Measurements from ENCODE around the gene USP9X. TPM values are rescaled to one million over a fixed set of nuclear protein-coding genes. Genes with fewer than 3 reads are reported as not detected.
"Not testable (repeated sequence)": the region's sequence is repeated elsewhere in the genome, so short reads cannot be mapped to it uniquely, and the experiment has no call there.

Gene USP9X
- total RNA-seq, 1 donor from 2014 or later, result 45.5 TPM

DNA sequence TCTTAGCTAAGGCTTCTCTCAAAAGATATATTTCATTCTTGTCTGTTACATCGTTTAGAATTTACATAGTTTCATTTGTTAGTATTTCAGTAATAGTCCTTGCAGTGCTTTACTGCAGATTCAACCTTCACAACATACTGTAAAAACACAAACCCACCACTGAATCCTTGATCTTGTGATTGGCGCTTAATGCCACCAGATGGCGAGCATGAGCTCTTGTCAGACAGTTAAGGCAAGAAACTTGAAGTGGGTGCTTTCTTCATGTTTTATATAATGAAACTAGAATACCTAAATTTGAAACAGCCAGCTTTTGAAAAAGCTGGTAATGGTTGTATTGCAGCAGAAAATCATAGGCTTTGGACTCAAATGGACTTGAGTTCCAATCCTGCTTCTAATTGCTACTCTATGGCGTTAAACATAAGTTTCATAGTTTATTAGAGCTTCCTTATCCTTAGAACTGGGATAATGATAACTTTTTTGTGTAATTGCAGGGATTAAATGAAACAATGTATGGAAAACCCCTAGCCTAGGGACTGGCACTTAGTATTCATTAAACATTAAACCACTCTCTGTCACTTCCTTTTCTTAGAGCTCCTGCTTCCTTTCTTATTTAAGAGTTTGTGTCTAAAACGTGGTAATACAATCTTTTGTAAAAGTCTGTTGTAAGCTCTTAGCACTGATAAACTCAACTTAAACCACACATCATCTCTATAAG is 95.1 kb downstream of the USP9X start:
- intact Hi-C loops (cut with micrococcal nuclease), result loop anchor here (1.0 to 10.0 kb wide), 9 partner anchors 57 to 554 kb away; partner anchors contain the start of gene DDX3X

- intact Hi-C loops (cut with micrococcal nuclease), result loop anchor here (5.0 to 10.0 kb wide), 6 partner anchors 53 to 550 kb away; partner anchors contain the start of gene DDX3X
These were observed 99.1 kb downstream of the USP9X start for GRCh38 chrX:41184312-41184711.

DNA sequence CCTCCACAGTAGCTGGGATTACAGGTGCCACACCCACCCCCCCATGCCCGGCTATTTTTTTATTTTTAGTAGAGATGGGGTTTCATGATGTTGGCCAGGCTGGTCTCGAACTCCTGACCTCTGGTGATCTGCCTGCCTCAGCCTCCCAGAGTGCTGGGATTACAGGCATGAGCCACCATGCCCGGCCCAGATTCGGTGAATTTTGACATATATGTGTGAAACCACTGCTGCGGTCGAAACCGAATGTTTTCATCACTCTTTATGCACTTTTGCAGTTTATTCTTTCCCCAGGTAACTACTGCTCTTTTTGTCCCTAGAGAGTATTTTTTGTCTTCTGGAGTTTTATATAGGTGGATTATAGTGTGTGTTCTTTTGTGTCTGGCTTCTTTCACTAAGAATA is 101.7 kb downstream of the USP9X start:
- intact Hi-C loops (cut with micrococcal nuclease), result loop anchor here (10.0 kb wide), 1 partner anchor 548 kb away; no protein-coding TSS in a partner anchor

- intact Hi-C loops (cut with micrococcal nuclease), result loop anchor here (10.0 kb wide), 1 partner anchor 546 kb away; no protein-coding TSS in a partner anchor
These were observed 103.9 kb downstream of the USP9X start for GRCh38 chrX:41189156-41189555.

DNA sequence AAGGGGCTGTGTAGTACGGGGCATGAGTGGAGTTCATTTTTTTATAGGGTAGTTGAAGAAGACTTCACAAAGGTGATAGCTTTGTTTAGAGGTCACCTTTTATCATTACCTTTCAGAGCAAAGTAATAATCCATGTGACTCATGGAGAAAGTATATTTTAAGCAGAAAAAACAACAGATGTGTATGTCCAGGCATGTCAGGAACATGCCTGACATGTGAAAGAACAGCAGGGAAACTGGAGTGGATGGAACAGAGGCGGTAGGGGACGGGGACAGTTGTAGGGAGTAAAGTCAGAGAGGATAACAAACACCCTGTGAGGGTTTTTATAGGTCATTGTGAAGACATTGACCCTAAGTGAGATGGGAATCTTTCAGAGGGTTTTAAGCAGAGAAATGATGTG is 107.6 kb downstream of the USP9X start:
- intact Hi-C loops (cut with micrococcal nuclease), result no loop called here

- intact Hi-C loops (cut with micrococcal nuclease), result no loop called here
These were observed 113.2 kb downstream of the USP9X start for GRCh38 chrX:41198410-41198809.

DNA sequence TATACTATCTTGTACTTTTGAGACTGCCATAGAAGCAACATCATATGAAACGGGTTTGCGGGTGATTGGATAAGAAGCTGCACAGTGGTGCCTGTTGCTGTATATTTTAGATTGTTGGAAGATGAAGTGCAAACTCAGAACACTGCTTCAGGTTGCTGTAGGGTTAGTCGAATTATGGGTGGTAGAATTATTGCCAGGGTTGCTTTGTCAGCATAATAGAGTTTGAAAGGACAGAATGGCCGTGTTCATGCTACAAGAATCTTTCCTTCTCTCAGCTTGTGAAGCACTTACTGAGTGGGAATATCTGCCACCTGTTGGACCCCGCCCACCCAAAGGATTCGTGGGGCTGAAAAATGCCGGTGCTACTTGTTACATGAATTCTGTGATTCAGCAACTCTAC is 115.5 kb downstream of the USP9X start:
- intact Hi-C loops (cut with micrococcal nuclease), result no loop called here

DNA sequence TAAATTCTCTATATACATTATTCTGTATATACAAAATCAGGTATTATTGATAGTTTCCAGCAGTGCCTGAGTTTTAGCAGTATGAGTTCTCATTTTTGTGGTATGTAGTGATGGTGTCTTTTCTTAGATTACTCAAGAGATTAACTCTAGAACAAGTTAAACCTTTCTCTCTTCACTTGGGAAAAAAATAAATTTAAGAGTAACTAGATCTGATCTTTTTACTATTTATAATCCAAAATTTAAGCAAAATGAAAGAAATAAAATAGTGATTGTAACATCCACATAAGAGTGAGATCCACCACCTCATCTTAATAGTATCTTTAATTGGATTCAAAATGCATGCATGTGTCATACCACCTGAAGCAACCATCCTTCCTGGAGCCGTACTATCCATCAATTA is 124.6 kb downstream of the USP9X start:
- intact Hi-C loops (cut with micrococcal nuclease), result no loop called here

DNA sequence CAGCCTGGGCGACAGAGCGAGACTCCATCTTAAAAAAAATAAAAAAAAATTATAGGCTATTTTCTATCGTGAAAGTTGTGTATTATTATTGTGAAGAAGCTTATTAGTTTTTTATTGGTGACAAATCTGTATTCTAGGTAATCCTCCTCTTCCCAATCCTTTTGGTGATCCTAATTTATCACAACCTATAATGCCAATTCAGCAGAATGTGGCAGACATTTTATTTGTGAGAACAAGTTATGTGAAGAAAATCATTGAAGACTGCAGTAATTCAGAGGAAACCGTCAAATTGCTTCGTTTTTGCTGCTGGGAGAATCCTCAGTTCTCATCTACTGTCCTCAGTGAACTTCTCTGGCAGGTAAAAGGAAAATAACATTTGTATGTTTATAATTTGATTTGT is 139.4 kb downstream of the USP9X start:
- intact Hi-C loops (cut with micrococcal nuclease), result no loop called here

DNA sequence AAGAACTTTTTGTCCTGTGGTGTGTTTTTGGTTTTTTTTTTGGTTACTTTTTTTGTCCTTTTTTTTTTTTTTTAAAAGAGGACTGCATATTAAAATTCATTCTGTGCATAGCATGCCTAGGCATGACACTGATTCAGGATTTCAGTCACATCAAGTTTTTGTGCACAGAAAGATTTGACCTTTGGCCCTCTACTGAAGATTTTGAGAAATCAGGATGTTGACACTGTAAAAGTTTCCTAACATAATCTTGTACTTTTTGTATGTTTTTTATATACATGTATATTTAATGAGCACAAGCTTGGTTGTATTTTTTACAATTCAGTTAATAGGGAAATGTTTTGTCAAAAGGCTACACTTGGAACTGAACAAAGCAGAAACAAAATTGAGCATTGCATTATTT is 148.7 kb downstream of the USP9X start:
- intact Hi-C loops (cut with micrococcal nuclease), result no loop called here

GRCh38 chrX:41234471-41234870 is 149.2 kb downstream of the USP9X start:
- intact Hi-C loops (cut with micrococcal nuclease), result not testable (repeated sequence)

- intact Hi-C loops (cut with micrococcal nuclease), result loop anchor here (5.0 kb wide), 1 partner anchor 53 kb away; no protein-coding TSS in a partner anchor
These were observed 149.7 kb downstream of the USP9X start for GRCh38 chrX:41234962-41235361.

DNA sequence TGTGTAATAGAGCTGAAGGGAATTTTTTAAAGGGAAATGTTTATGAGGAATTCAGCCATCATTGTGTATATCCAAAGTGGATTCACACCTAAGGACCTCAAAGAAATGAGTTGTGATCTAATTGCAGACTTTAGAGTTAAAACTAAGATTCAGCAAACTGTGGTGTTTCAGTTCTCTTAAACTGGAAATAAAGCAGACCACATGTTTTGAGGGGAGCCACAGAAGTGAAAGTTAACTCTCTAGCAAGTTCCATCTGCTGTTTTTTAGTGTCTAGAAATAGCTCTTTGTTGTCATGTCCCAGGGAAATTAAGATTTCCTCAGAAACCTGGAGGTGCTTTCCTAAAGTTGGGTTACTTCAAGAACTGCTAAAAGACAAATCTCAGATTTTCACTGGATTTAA is 151.4 kb downstream of the USP9X start:
- intact Hi-C loops (cut with micrococcal nuclease), result loop anchor here (5.0 kb wide), 1 partner anchor 54 kb away; no protein-coding TSS in a partner anchor

- intact Hi-C loops (cut with micrococcal nuclease), result no loop called here
These were observed 155.3 kb downstream of the USP9X start for GRCh38 chrX:41240509-41240908.

- intact Hi-C loops (cut with micrococcal nuclease), result no loop called here
These were observed 156.7 kb downstream of the USP9X start for GRCh38 chrX:41241962-41242361.

GRCh38 chrX:41245641-41246040 is 160.4 kb downstream of the USP9X start:
- intact Hi-C loops (cut with micrococcal nuclease), result no loop called here

DNA sequence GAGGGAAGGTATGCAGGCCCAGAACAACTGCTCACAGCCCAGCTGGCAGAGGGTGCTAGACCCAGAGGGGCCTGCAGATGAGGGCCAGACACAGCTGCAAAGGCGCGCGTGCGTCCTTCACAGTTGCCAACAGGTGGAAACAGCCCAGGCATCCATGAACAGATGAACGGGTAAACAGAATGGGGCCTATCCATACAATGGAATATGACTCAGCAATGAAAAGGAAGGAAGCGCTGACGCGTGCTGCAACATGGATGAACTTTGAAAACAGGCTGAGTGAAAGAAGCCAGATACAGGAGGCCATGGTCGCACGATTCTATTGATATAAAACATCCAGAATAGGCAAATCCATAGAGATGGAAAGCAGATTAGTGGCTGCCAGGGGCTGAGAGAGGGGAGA is 165.6 kb downstream of the USP9X start:
- intact Hi-C loops (cut with micrococcal nuclease), result no loop called here

GRCh38 chrX:41257801-41258200 is 172.6 kb downstream of the USP9X start:
- intact Hi-C loops (cut with micrococcal nuclease), result no loop called here

- intact Hi-C loops (cut with micrococcal nuclease), result no loop called here
These were observed 173.0 kb downstream of the USP9X start for GRCh38 chrX:41258226-41258625.

- intact Hi-C loops (cut with micrococcal nuclease), result no loop called here
These were observed 173.6 kb downstream of the USP9X start for GRCh38 chrX:41258871-41259270.

DNA sequence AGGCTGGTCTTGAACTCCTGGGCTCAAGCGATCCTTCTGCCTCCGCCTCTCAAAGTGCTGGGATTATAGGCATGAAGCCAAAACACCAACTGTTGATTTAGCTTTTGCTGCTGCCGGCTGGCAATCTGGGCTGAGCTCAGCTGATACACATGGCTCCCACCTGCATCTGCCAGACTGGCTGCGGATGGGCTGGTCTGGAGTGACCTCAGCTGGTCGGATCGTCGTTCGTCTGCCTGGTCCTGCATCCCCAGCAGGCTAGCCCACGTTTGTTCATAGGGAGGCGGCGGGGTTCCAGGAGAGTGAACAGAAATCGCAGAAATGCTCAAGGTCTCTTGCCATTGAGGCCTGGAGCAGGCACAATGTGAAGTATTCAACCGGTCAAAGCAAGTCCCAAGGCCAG is 174.3 kb downstream of the USP9X start:
- intact Hi-C loops (cut with micrococcal nuclease), result no loop called here

DNA sequence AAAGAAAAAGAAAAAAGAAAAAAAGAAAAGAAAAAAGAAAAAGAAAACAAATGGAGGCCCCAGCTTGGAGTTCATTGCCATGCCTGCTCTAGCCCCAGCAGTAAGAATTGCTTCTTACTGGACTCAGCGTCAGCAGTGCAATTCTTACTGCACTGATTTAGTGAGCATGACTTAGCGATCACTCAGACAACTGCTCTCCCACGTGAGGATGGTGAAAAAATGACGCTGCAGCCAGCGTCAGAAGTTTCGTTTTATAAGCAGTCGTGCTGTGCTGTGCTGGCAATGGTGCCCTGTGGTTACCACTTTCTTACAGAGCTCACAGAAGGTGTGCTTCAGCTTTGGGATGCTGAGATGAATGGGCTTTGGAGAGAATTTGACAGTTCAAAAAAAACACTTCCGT is 180.4 kb downstream of the USP9X start:
- intact Hi-C loops (cut with micrococcal nuclease), result loop anchor here (2.0 to 10.0 kb wide), 2 partner anchors 65 to 659 kb away; partner anchors contain the start of gene CASK

DNA sequence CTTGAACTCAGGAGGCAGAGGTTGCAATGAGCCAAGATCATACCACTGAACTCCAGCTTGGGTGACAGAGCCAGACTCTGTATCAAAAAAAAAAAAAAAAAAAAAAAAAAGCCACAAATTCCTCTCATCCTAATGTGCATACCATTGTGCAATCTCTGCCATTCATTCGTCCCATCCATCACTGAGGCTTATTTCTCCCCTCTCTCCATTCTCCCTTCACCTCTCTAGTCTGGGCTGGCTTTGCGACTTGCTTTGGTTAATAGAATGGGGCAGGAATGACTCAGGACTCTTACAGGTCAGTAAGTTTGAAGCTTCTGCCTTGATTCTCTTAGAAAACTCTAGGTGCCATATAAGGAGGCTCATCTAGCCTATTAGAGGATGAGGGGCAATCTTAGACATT is 188.4 kb downstream of the USP9X start:
- intact Hi-C loops (cut with micrococcal nuclease), result loop anchor here (10.0 kb wide), 1 partner anchor 461 kb away; no protein-coding TSS in a partner anchor

Measured in T-helper 1 cell treated with Interleukin-12 subunit alpha and Interleukin-12 subunit beta and Interleukin-4 antibody, amounts not matched to agents 30 ng/mL and 1 ng/mL, for 36 hours (primary cell).